HEK293T (cell line): ENCODE measurements around the gene KDM2B.

ENCODE experiments used
- CTCF ChIA-PET: fragments of 350-600 bp; formaldehyde crosslinking; extraction: SDS; loops from one replicate; lab custom pipeline; 2021; ENCODE audit warnings: antibody characterized with exemption, inconsistent platforms; lab: Yijun Ruan, JAX
- POLR2A ChIA-PET: fragments of 350-600 bp; formaldehyde crosslinking; extraction: SDS; loops from one replicate; lab custom pipeline; 2020; ENCODE audit warnings: antibody characterized with exemption, inconsistent platforms; lab: Yijun Ruan, JAX
- DNase-seq: peaks from one replicate; pipeline ENCODE4 v3.0.0; 2012; ENCODE audit warnings: mixed read lengths; ENCODE audit errors: extremely low spot score
- ARNT ChIP-seq: fragments of 450-650 bp; IDR thresholded peaks from 2 replicates; pipeline ENCODE4 v1.6.1; 2017; ENCODE audit warnings: mild to moderate bottlenecking
- BHLHE40 ChIP-seq: fragments of 450-650 bp; IDR thresholded peaks from 2 replicates; pipeline ENCODE4 v1.6.1; 2016; ENCODE audit warnings: mild to moderate bottlenecking, moderate library complexity, borderline replicate concordance
- CTBP1 ChIP-seq: fragments of 450-650 bp; IDR thresholded peaks from 2 replicates; pipeline ENCODE4 v1.6.1; 2016; ENCODE audit warnings: borderline replicate concordance
- ELF4 ChIP-seq: fragments of 450-650 bp; IDR thresholded peaks from 2 replicates; pipeline ENCODE4 v1.6.1; 2017; ENCODE audit warnings: antibody characterized with exemption
- FOXA1 ChIP-seq: fragments of 450-650 bp; IDR thresholded peaks from 2 replicates; pipeline ENCODE4 v1.6.1; 2016; ENCODE audit warnings: mild to moderate bottlenecking
- FOXK2 ChIP-seq: fragments of 450-650 bp; IDR thresholded peaks from 2 replicates; pipeline ENCODE4 v1.6.1; 2016; ENCODE audit warnings: mild to moderate bottlenecking
- FOXM1 ChIP-seq: fragments of 450-650 bp; IDR thresholded peaks from 2 replicates; pipeline ENCODE4 v1.6.1; 2017; ENCODE audit warnings: mild to moderate bottlenecking, borderline replicate concordance
- HDGF ChIP-seq: fragments of 450-650 bp; IDR thresholded peaks from 2 replicates; pipeline ENCODE4 v1.6.1; 2017; ENCODE audit warnings: antibody characterized with exemption, borderline replicate concordance
- L3MBTL2 ChIP-seq: fragments of 450-650 bp; conservative IDR thresholded peaks from 2 replicates; pipeline ENCODE4 v1.6.1; 2016; ENCODE audit warnings: mild to moderate bottlenecking
- LEF1 ChIP-seq: fragments of 450-650 bp; IDR thresholded peaks from 2 replicates; pipeline ENCODE4 v1.6.1; 2017; ENCODE audit warnings: mild to moderate bottlenecking, borderline replicate concordance
- NFRKB ChIP-seq: fragments of 450-650 bp; IDR thresholded peaks from 2 replicates; pipeline ENCODE4 v1.6.1; 2016; ENCODE audit warnings: mild to moderate bottlenecking, moderate library complexity
- PKNOX1 ChIP-seq: fragments of 450-650 bp; IDR thresholded peaks from 2 replicates; pipeline ENCODE4 v1.6.1; 2016
- SP1 ChIP-seq: fragments of 450-650 bp; IDR thresholded peaks from 2 replicates; pipeline ENCODE4 v1.6.1; 2017
- SUZ12 ChIP-seq: fragments of 450-650 bp; IDR thresholded peaks from 2 replicates; pipeline ENCODE4 v1.6.1; 2016; ENCODE audit warnings: mild to moderate bottlenecking
- TARDBP ChIP-seq: fragments of 450-650 bp; IDR thresholded peaks from 2 replicates; pipeline ENCODE4 v1.6.1; 2016
- ZNF384 ChIP-seq: fragments of 450-650 bp; IDR thresholded peaks from 2 replicates; pipeline ENCODE4 v1.6.1; 2016

KDM2B gene

GRCh38 chr12:121532503-121533393 lies 48.1 kb downstream of the KDM2B start:
- TF ChIP-seq SP1 (no peak), LEF1 (no peak), FOXM1 (no peak), SUZ12 (no peak), PKNOX1 (no peak), HDGF (no peak), ZNF384 (no peak), CTBP1 (no peak), BHLHE40 (no peak), ELF4 (no peak)
- POLR2A ChIA-PET, result no interaction called here
- CTCF ChIA-PET, result no interaction called here
- no peak for DNase-seq

- DNase-seq, result no peak
- no peak for TF ChIP-seq BHLHE40
- TF ChIP-seq ELF4, result no peak
- no peak for TF ChIP-seq HDGF
- TF ChIP-seq FOXM1, result no peak
- TF ChIP-seq FOXK2, result no peak
- TF ChIP-seq SP1, result no peak
- TF ChIP-seq FOXA1, result no peak
- no peak for TF ChIP-seq CTBP1
- TF ChIP-seq L3MBTL2, result no peak
- TF ChIP-seq TARDBP, result no peak
- no peak for TF ChIP-seq ZNF384
- no peak for TF ChIP-seq ARNT
- no peak for TF ChIP-seq LEF1
- TF ChIP-seq SUZ12, result no peak
- no peak for TF ChIP-seq PKNOX1
- no peak for TF ChIP-seq NFRKB
- POLR2A ChIA-PET, result no interaction called here
- CTCF ChIA-PET, result no interaction called here
These were observed 49.5 kb downstream of the KDM2B start for GRCh38 chr12:121531356-121531750.

- ChIA-PET POLR2A (no interaction called here), CTCF (no interaction called here)
- no peak for TF ChIP-seq ARNT
- no peak for TF ChIP-seq FOXM1
- no peak for TF ChIP-seq ZNF384
- no peak for TF ChIP-seq L3MBTL2
- no peak for TF ChIP-seq SP1
- no peak for TF ChIP-seq ELF4
- TF ChIP-seq SUZ12, result no peak
- no peak for TF ChIP-seq CTBP1
- no peak for TF ChIP-seq NFRKB
- TF ChIP-seq PKNOX1, result no peak
- no peak for TF ChIP-seq FOXA1
- TF ChIP-seq HDGF, result no peak
- no peak for TF ChIP-seq LEF1
- DNase-seq, result no peak
These were observed 50.0 kb downstream of the KDM2B start for GRCh38 chr12:121530600-121531355.

- no peak for DNase-seq
- no peak for TF ChIP-seq HDGF
- no peak for TF ChIP-seq ZNF384
- no peak for TF ChIP-seq PKNOX1
- no peak for TF ChIP-seq FOXA1
- no peak for TF ChIP-seq TARDBP
- no peak for TF ChIP-seq CTBP1
- no peak for TF ChIP-seq LEF1
- TF ChIP-seq L3MBTL2, result no peak
- no peak for TF ChIP-seq ARNT
- no peak for TF ChIP-seq SP1
- TF ChIP-seq SUZ12, result no peak
- no peak for TF ChIP-seq ELF4
- no peak for TF ChIP-seq NFRKB
- no peak for TF ChIP-seq FOXM1
- no peak for TF ChIP-seq FOXK2
- no peak for TF ChIP-seq BHLHE40
- POLR2A ChIA-PET, result no interaction called here
- CTCF ChIA-PET, result no interaction called here
These were observed 51.6 kb downstream of the KDM2B start for GRCh38 chr12:121529184-121529583.

- DNase-seq, result no peak
- ChIA-PET POLR2A (no interaction called here), CTCF (no interaction called here)
- no peak for TF ChIP-seq ELF4
- TF ChIP-seq SUZ12, result no peak
- TF ChIP-seq ARNT, result no peak
- no peak for TF ChIP-seq ZNF384
- no peak for TF ChIP-seq PKNOX1
- no peak for TF ChIP-seq SP1
- TF ChIP-seq NFRKB, result no peak
- TF ChIP-seq HDGF, result no peak
- TF ChIP-seq LEF1, result no peak
These were observed 55.4 kb downstream of the KDM2B start for GRCh38 chr12:121525411-121525810.
